ELR (cell line): ENCODE data around the gene RIN3.
"Not testable (repeated sequence)": the region's sequence is repeated elsewhere in the genome, so short reads cannot be mapped to it uniquely, and the experiment has no call there.

ENCODE experiments used
- DNase-seq: peaks from one replicate; pipeline ENCODE4 v3.0.0-alpha.2; 2015; ENCODE audit warnings: low read depth

RIN3 gene

DNA sequence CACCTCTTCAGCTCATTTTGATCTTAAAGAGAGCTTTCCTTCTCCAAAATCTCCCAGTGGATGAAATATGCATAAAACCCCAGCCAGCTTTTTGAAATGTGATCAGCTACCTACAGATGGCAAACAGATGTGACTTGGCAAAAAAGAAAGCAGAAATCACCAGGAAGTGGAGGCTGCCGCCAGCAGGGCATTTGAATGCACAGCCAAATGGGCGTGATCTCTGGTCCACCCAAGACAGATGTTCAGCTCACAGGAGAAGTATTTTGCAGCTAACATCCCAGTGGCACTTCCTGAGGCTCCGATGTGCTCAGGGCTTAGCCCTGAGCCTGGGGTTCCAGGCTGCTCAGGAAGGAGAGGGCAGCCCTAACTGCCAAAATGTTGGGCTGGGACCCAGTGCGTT, 156.6 kb downstream of the RIN3 start:
- DNase-seq, result peak; percentile 78

DNA sequence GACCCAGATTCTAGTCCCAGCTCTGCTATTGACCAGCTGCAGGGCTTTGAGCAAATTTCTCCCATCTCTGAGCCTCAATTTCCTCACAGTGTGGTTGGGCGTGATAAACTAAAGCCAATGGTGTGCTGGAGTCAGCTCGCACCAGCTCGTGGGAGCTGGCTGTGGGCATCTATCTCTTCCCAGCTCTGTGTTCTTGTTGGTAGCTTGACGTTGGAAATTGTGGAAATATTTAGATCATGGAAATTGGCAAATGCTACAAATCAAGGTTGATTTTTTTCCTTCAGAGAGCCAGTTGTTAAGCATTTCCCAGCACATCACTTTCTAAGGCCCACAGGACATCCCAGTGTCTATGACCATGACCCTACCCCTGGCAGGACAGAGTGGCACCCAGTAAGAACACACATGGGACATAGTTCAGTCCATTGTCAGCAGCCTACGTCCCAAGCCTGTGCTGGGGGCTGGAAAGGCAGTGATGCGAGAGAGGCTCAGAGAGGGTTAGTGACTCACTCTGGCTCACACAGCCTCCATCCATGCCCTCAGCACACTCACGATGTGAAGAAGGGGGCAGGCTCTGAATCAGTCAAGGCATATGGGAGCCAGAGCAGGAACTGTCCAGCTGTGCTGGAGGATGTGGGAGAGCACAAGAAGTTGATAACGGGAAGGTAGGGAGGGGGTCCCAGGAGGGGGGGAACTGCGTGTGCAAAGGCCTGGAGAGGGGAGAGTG, 157.2 kb downstream of the RIN3 start:
- peak; percentile 76 for DNase-seq

DNA sequence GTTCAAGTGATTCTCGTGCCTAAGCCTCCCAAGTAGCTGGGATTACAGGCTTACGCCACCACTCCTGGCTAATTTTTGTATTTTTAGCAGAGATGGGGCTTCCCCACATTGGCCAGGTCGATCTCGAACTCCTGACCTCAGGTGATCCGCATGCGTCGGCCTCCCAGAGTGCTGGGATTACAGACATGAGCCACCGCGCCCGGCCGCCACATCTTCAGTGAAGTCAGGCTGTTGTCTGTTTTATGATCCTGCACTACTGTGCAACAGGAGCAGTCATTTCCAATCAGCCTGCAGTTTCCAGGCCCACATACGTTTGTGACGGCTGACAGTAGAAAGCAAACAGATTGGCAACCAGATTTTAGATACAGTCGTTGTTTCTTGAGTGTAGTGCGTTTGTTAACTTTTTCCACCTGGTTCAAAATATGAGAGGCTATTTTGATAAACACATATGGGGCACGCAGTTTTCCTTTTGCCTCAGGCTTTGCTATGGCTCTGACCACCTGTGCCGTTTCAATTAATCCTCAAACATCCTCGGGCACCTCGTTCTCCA, 160.1 kb downstream of the RIN3 start:
- DNase-seq, result no peak

DNA sequence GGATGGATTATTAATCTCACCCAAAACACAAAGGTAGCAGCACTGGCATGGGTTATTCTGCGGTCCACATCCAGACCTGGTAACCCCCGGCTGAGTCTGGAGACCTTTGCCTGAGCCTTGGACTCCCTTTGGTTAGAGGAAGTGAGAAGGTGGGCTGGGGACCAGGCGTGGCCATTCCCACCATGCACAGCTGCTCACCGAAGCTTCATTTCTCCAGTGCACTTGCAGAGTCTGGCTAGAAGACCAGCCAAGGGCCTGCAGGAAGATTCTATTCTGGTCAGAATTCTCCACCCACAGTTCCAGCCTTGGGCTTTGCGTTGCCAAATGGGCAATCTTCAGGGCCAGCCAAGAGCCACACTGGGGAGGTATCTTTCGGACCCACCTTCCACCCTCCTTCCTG, 161.8 kb downstream of the RIN3 start:
- no peak for DNase-seq

DNA sequence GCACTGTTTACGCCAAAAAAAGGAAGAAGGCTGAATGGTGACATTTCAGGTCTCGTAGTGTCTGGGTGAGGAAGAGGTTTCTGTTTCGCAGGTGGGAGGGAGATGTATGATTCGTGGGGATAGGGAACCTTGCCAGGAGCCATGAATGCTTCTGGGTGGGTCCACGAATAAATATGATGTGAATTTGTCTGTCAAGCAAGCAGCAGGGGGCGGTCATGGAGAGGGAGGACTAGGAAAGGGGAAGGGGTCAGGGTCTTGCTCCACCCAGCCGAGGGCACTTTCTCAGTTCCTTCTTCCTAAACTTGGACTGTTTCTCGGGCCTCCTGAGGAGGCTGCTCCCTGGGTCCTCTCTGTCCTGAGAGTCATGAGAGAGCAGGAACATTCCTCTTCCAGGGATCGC, 162.4 kb downstream of the RIN3 start:
- DNase-seq, result no peak

DNA sequence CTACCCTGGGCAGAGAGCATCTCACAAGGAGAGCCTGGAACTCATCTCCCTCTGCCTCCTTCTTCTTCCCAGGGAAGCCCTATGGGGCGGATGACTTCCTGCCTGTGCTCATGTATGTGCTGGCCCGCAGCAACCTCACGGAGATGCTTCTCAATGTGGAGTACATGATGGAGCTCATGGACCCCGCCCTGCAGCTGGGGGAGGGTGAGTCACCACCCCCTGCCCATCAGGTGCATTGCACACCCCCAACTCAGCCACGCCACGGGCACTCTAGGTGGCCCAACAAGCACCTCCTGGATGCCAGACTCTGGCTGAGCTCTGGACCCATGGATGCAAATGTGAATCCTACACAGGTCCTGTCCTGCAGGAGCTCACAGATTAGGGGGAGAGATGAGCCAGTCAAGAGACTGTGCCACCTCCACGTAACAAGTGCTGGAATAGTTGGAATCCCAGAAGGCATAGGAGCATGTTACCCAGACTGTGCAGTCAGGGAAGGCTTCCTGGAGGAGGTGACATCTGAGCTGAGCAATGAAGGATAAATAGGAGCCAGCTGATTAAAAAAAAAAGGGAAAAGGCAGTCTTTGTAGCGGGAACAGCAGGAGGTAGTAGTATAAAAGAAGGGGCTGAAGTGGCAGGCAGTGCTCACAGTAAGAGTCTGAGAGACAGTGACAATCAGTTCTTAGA, 163.0 kb downstream of the RIN3 start:
- no peak for DNase-seq

DNA sequence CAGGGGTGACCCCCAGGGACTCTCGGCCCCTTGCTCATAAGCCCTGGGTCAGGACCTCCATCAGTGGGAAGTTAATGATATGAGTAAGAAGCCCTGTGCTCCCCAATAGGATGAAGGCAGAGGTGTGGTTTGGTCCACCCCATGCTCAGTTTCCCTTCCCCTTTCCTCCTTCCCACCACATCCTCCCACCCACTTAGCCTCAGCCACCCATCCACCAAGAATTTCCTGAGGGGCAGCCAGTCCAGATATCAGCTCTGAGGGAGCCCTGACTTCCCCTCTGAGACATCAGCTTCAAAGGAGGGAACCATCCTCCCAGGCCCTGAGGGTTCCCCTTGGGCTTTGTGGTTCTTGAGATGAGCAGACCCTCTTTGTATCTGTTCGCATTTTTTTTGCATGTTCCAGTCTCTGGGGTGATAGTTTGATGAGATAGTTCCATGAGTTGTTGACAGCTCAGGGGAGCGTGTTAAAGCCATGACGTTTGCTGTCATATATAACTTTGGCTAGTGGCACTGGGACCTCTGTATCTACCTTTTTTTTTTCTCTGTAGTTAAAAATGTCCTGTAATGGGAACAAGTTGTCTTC, 163.6 kb downstream of the RIN3 start:
- peak; percentile 27 for DNase-seq

DNA sequence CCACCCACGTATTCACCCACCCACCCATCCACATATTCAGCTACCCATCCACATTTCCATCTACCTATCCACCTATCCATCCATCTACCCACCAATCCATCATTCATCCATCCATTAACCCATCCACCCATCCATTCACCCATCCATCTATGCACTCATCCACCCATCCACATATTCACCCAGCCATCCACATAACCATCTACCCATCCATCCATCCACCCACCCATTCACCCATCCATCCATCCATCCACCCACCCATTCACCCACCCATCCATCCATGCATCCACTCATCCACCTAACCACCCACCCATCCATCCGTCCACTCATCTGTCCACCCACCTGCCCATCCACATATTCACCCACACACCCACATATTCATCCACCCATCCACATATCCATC, 164.4 kb downstream of the RIN3 start:
- DNase-seq, result no peak

DNA sequence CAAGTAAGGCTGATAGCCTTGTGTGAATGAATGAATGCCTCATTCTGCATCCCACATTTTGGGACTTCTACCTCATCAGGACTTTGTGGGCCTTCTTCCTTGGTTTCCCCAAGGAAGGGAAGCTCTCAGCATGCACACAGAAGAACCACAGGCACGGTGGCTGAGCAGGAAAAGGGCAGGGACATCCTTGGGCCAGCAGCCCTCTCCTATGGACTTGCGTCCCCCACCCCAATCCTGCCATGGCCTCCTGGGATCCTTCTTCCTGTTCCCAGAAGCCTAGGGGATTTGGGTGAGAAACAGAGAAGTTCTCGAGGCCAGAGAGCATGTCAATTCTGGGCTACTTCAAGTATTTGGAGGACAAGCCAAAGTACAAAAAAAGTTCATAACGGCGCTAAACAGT, 165.2 kb downstream of the RIN3 start:
- DNase-seq, result no peak

DNA sequence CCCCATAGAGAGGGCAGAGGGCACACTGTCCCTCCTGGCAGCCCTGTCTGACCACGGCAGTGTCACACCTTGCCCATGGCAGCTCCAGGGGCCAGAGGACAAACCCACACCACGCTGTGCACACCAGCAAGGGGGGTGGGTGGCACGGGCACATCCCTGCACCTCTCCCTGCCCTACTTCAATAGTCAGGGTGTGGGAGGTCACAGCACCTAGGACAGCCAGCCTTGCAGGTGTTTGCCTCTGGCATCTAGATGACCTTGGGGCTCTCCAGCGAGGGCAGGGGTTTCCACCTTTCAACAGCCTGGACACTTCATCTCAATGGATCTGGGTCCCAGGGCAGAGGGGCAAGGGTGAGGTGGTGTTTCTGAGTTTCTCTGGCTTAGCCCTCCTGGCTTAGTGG, 165.7 kb downstream of the RIN3 start:
- DNase-seq, result no peak

DNA sequence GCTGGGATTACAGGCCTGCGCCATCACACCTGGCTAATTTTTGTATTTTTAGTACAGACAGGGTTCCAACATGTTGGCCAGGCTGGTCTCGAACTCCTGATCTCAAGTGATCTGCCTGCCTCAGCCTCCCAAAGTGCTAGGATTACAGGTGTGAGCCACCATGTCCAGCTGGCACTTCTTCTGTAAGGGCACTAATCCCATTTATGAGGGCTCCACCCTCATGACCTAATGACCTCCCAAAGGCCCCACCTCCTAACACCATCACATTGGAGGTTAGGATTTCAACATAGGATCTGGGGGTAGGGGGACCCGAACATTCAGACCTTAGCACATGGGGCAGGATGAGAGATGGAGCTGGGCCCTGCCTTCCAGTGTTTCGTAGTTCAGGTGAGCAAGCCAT, 166.7 kb downstream of the RIN3 start:
- not testable (repeated sequence) for DNase-seq

DNA sequence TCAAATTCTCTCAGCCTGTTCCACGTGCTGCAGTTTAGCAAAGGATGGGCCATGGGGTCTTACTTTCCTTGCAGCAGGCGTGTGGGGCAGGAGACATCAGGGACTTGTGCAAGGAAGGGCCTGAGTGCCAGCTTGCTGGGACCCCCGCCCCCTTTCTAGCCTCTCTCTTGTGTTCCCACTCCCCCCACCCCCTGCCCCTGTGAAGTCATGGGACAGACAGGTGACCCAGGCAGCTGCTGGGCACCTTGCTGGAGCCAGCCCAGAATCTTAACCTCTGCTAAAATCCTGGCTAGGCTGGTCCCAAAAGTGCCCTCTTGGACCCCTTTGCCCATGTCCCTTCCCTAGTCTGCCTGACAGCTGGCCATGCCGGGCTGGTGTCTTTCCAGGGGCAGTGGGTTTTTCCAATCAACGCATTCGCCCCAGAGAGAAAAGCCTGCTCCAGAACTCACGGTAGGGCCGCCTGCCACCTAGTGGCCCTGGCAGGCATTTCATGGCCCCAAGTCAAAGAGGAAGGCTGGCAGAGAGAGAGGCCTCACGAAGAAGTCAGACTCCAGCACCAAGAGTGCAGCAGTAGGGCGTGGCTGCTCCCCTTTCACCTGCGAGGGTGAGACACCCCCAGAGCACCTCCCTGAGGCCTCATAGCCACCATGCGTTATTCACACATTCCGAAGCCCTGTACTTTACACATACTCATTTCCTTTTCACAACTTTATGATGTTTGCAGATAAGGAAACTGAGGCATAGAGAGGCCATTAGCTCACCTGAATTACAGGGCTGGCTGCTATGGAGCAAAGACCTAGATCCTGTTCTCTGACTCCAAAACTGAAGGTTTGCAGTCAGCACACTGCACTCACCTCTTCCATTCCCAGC, 167.4 kb downstream of the RIN3 start:
- DNase-seq, result peak; percentile 84

DNA sequence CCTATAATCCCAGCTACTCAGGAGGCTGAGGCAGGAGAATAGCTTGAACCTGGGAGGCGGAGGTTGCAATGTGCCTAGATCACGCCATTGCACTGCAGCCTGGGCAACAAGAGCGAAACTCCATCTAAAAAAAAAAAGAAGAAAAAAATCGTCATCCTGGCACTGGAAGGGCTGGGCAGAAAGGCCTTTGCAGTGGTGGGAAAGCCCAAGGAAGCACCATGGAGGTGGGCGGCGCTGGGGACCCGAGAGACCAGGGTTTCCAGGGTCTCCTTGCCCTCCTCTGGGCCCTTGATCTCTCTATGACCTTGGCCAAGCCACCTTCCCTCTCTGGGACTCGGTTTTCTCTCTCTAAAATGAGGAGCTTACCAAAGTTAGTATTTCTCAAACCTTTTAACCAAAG, 169.5 kb downstream of the RIN3 start:
- DNase-seq, result no peak

DNA sequence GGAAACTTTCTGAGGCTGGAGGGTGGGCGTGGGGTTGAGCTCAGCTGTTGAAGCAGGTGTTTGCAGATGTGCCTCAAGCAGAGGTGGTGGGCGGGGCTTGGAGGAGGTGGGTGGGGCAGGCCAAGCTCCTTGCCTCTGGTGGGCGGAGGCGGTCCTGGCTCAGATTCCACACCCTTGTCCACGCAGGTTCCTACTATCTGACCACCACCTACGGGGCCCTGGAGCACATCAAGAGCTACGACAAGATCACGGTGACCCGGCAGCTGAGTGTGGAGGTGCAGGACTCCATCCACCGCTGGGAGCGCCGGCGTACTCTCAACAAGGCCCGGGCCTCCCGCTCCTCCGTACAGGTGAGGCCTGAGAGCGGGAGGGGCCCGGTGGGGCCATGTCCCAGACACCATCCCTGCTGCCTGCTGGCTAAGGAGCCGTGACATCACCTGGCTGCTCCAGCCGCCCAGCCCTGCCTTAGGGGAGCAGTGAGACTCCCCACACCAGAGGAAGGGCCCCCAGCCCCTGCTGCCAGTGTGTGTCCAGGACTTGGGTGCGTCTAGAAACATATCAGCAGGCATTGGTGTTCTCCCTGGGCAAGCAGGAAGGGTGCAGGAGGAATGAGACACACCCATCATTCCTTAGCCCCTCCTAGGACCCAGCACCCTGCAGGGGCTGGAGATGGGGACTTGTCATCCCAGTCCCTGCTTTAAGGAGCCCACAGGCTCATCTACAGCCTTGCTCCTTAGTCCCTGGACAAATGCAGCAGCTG, 171.4 kb downstream of the RIN3 start:
- no peak for DNase-seq

DNA sequence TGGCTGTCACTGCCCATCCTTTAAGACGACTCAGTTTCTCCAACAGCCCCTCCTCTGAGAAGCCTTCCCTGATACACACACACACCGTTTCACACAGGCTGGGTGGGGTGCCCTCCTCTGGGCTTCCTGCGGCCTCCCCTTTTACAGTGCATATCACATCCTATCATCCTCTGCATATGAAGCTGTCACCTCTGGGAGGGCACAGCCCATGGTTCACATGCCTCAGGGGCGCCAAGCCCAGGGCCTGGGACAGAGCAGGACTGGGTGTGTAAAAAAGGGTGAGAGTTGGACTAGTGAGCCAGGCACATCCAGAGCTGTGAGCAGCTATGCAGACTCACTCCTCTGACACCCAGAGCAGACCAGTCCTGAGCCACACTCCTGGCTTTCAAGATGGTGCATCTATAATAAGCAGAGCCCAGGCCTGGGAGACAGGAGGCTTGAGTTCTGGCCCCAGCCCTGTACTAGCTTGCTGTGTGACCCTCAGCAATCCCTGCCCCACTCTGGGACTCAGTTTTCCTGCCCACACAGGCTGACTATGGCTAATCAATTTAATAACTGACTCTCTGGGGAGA, 172.3 kb downstream of the RIN3 start:
- no peak for DNase-seq

DNA sequence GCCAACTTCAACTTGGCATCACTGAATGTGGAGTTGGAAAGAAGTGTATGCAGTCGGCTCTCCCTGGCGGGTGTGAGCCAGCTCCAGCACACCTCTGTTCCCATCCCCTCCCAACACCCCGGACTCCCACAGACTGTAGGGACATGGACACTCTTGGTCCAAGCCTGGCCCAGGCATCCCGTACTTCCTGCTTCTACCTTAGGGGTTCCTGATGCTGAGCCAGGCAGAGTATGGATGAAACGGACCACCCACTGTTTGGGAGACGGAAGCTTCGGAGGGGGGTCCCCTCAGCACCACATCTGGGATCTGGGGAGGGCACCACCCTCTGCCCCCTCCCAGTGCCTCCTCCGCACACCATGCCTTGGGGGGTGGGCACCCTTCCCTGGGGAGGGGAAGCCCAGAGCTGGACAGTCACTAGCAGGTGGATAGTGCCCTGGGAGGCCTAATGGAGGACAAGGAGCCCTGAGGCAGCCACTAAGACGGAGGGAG, 172.9 kb downstream of the RIN3 start:
- no peak for DNase-seq

DNA sequence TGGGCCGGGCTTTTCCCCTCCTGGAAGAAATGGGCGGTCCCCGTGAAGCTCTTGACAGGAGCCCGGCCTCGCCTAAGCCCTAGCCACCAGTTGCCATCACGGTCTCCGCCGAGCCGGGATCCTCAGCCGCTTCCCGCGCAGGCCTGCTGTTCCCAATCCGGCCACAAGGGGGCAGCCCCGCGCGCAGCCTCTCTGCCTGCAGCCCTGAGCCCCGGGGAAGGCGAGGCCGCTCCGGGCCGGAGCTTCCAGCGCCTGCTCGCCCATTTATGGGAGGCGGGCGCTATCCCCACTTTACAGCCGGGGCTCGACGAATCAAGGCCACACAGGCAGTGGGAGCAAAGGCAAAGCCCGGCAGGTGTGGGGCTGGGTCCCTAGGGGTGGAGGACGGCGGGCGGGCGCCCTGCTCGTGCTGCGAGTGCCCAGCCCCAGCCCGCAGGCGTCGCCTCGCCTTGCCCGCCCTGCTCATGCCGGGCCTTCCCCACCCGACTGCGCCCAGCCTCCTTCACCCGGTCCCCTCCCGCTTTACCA, 173.4 kb downstream of the RIN3 start:
- peak; percentile 74 for DNase-seq

DNA sequence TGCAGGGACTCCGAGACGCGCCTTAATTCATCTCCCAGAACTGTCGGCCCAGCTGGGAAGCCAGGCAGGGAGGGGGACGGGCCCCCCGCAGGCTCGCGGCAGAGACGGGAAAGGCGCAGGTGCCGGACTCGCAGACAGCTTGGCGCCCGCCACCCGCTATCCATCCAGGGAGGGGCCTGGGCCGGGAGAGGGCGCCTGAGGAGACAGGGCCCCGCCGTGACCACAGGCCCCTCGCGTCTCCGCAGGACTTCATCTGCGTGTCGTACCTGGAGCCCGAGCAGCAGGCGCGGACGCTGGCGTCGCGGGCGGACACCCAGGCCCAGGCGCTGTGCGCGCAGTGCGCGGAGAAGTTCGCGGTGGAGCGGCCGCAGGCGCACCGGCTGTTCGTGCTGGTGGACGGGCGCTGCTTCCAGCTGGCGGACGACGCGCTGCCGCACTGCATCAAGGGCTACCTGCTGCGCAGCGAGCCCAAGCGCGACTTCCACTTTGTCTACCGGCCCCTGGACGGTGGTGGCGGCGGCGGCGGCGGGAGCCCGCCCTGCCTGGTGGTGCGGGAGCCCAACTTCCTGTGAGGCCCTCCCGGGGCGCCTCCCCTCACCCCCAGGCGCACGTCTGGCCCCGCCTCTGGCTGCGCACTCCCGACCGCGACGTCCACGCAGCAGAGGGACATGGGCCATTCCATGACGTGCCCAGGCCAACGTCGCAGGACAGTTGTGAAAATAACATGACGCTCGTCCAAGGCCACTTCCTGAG, 174.3 kb downstream of the RIN3 start:
- DNase-seq, result no peak

DNA sequence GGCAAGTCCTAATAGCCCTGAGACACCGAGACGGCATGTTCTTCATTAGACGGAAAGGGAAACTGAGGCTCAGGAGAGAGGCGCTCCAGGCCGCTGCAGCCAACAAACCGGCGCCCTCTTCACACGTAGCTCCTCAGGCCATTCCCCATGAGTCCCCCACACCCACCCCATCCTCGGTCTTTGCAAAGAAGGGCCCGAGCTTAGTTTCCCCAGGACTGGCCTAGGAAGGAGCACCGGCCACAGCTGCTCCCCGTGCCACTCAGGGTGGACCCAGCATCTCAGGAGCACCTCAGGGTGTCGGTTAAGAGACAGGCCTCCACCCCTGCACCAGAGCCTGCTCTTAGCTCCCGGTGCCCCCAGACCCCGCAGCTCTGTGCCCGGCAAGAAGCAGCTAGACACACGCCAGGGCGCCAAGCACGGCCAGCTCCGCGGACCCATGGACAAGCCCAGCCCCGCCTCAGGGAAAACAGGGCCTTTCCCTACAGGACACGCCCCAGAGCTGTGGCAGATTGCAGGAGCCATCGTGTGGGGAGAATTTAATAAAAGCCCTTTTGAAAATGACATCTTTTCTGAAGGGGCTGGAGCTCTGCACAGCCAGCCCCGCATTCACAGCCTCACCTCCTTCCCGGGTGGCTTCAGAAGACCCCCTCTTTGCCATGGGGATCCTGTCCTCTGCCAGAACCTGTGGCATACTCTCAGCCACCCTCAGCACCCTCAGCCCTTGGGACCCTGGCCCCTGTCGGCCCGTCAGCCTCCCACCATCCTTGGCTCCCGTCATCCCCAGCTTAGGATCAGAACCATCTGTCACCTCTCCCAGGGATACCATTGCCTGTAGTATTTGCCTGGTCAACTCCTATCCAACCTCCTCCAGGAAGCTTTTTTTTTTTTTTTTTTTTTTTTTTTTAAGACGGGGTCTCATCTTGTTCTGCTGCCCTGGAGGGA, 175.1 kb downstream of the RIN3 start:
- DNase-seq, result no peak
